PC-9 (cell line): ENCODE data around the gene UTF1. TPM values are rescaled to one million over a fixed set of nuclear protein-coding genes. Genes with fewer than 3 reads are reported as not detected.
A peak's percentile ranks its signal among the peaks of the same experiment; 100 is the strongest.

Source experiments
- BruUV-seq: library from RNA; stranded (reverse); fragments of 400-500 nt; replicated peaks from 2 replicates; lab custom pipeline; 2021; lab: Mats Ljungman, UMichigan
- CTCF ChIA-PET: fragments of 300-600 bp; sonication (Branson Sonifier 250); formaldehyde crosslinking; loops from one replicate; lab custom pipeline; 2022; ENCODE audit warnings: antibody characterized with exemption; lab: Charles Lee
- POLR2A ChIA-PET: fragments of 300-600 bp; sonication (Branson Sonifier 250); formaldehyde crosslinking; loops from one replicate; lab custom pipeline; 2022; ENCODE audit warnings: antibody characterized with exemption; ENCODE audit not compliant: unreplicated experiment; lab: Charles Lee
- DNase-seq, 2 experiments: peaks; one replicate each; pipeline versions ENCODE4 v3.0.0 to v3.0.0-alpha.2; 2015 to 2022; ENCODE audit warnings: mixed read lengths in 1 of 2
- H2AFZ ChIP-seq: fragments of 200-600 bp; sonication (generic); 2 replicates; pipeline ENCODE4 v1.8.1; 2017; ENCODE audit warnings: antibody characterized with exemption
- H3F3A ChIP-seq: fragments of 200-600 bp; sonication (generic); 2 replicates; pipeline ENCODE4 v1.8.1; 2017; ENCODE audit warnings: antibody characterized with exemption, mild to moderate bottlenecking, low read depth; ENCODE audit not compliant: insufficient read depth
- H3K27ac ChIP-seq: fragments of 200-600 bp; sonication (generic); 2 replicates; pipeline ENCODE4 v1.6.1; 2016; ENCODE audit warnings: mixed run types
- H3K27me3 ChIP-seq: fragments of 200-600 bp; sonication (generic); 2 replicates; pipeline ENCODE4 v1.6.1; 2016; ENCODE audit warnings: low read depth, mixed run types; ENCODE audit not compliant: insufficient read depth
- H3K36me3 ChIP-seq: fragments of 200-600 bp; sonication (generic); 2 replicates; pipeline ENCODE4 v1.6.1; 2016; ENCODE audit warnings: low read depth, mixed run types
- H3K4me1 ChIP-seq: fragments of 200-600 bp; sonication (generic); replicated peaks from 2 replicates; pipeline ENCODE4 v1.6.1; 2016; ENCODE audit warnings: mixed run types; ENCODE audit not compliant: insufficient read depth
- H3K4me2 ChIP-seq: fragments of 200-600 bp; sonication (generic); 2 replicates; pipeline ENCODE4 v1.6.1; 2017; ENCODE audit warnings: mixed run types
- H3K4me3 ChIP-seq: fragments of 200-600 bp; sonication (generic); 2 replicates; pipeline ENCODE4 v1.6.1; 2016; ENCODE audit warnings: mixed run types
- H3K79me2 ChIP-seq: fragments of 200-600 bp; sonication (generic); 2 replicates; pipeline ENCODE4 v1.6.1; 2017; ENCODE audit warnings: low read depth, mixed run types
- H3K9me2 ChIP-seq: fragments of 200-600 bp; sonication (generic); 2 replicates; pipeline ENCODE4 v1.8.1; 2017; ENCODE audit warnings: mild to moderate bottlenecking; ENCODE audit not compliant: insufficient read depth
- H3K9me3 ChIP-seq: fragments of 200-600 bp; sonication (generic); 2 replicates; pipeline ENCODE4 v1.8.1; 2016; ENCODE audit warnings: low read depth; ENCODE audit not compliant: insufficient read depth
- H4K20me1 ChIP-seq: fragments of 200-600 bp; sonication (generic); 2 replicates; pipeline ENCODE4 v1.8.1; 2017; ENCODE audit not compliant: insufficient read depth
- EZH2 ChIP-seq: fragments of 200-600 bp; sonication (generic); IDR thresholded peaks from 2 replicates; pipeline ENCODE4 v1.8.0; 2017; ENCODE audit warnings: antibody characterized with exemption, low read depth
- intact Hi-C: fragments of 100-400 bp; cut with micrococcal nuclease; formaldehyde crosslinking; loops from one replicate; pipeline ENCODE4 v1.10.0; 2022; ENCODE audit not compliant: unreplicated experiment
- total RNA-seq: library from RNA; stranded (reverse); gene quantifications from 2 replicates; pipeline ENCODE4 v1.2.3, GENCODE V29; 2021
- TF ChIP-seq, protein P1 (sequence below): fragments of 200-600 bp; sonication (generic); conservative IDR thresholded peaks from 2 replicates; pipeline ENCODE4 v1.6.1; 2017; ENCODE audit warnings: mixed run types, antibody characterized with exemption, mild to moderate bottlenecking, moderate library complexity

Gene UTF1
- total RNA-seq, 1 experiment from 2014 or later: not detected

DNA sequence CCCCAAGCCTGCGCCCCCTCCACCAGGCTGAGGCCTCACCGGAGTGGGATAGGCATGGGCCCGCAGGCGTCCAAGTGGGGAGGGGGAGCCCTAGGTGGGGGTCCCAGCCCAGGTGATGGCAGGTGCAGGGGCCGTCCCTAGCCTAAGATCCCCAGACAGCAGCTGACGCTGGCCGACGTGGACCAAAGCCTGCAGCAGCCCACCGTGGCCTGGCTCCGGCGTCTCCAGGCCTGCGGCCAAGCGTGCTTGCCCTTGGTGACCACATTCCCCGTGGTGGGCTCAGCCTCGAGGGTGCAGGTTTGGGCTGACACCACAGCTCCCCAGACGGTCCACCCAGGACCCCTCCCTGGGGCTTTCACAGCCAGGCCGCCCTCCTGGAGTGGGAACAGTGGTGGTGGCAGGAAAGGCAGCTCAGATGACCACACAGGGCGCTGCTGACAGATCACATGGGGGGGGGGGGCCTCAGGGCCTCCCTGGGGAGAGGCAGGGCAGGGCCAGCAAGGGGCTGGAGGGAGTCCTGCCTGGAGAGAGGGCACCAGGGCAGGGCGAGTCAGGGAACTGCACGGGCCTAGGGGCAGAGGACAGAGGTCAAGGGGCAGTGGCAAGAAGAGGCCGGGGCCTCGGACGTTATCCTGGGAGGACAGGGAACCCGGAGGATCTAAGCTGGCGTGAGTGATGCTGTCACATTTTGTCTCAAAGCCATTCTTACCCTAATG, 47.4 kb downstream of the UTF1 start:
- H3K27ac ChIP-seq: peak overlapping the region; percentile 89
- peak overlapping the region; percentile 58; the same call in 1 of the 2 replicates for H3K4me3 ChIP-seq
- TF ChIP-seq EZH2: no peak
- TF ChIP-seq, protein P1, sequence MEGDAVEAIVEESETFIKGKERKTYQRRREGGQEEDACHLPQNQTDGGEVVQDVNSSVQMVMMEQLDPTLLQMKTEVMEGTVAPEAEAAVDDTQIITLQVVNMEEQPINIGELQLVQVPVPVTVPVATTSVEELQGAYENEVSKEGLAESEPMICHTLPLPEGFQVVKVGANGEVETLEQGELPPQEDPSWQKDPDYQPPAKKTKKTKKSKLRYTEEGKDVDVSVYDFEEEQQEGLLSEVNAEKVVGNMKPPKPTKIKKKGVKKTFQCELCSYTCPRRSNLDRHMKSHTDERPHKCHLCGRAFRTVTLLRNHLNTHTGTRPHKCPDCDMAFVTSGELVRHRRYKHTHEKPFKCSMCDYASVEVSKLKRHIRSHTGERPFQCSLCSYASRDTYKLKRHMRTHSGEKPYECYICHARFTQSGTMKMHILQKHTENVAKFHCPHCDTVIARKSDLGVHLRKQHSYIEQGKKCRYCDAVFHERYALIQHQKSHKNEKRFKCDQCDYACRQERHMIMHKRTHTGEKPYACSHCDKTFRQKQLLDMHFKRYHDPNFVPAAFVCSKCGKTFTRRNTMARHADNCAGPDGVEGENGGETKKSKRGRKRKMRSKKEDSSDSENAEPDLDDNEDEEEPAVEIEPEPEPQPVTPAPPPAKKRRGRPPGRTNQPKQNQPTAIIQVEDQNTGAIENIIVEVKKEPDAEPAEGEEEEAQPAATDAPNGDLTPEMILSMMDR: no peak
- H3K79me2 ChIP-seq: 0 out of 2 replicates have a peak, but pooled peaks cover 5% of the 10 kb centered on the region
- H3K9me3 ChIP-seq: no peaks in the 10 kb centered on the region
- peaks cover 33% of the 10 kb centered on the region for H3F3A ChIP-seq
- CTCF ChIA-PET: no interaction called here
- no peak for DNase-seq
- H3K36me3 ChIP-seq: no peaks in the 10 kb centered on the region
- no peaks in the 10 kb centered on the region for H4K20me1 ChIP-seq
- H3K27me3 ChIP-seq: no peaks in the 10 kb centered on the region
- BruUV-seq: no TSS peak
- intact Hi-C loops: no loop called here
- POLR2A ChIA-PET: no interaction called here
- no peaks in the 10 kb centered on the region for H3K9me2 ChIP-seq
- H2AFZ ChIP-seq: no peak overlapping the region
- H3K4me2 ChIP-seq: peak overlapping the region; percentile 89
- peaks cover 49% of the 10 kb centered on the region for H3K4me1 ChIP-seq

DNA sequence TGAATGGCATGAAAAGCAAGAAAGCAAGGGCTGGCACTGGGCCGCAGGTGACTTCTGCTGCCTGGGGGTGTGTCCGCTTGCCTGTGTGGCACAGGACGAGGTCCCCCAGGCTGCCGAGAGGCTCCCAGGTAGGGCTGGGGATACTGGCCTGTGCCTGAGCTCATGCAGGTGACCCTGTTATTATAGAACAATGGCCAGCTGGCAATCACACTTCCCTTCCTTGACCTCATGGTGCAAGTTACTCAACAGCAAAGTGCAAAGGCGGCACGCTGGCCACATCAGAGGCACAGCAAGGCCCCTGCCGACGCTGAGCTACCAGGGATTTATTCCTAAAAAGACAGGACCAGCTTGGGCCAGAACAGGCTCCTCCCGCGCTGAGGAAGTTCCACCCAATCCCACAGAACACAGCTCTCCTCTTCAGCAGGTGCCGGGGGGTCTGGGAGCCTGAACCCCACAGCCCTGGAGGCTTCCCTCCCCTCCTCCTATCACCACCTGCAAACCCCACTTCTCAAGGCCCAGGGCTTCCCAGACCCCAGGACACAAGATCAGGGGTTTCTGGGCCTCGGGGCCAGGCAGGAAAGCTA, 48.1 kb downstream of the UTF1 start:
- Histone ChIP-seq H3F3A (peaks cover 33% of the 10 kb centered on the region), H4K20me1 (no peaks in the 10 kb centered on the region), H3K79me2 (0 out of 2 replicates have a peak, but pooled peaks cover 5% of the 10 kb centered on the region), H3K27me3 (no peaks in the 10 kb centered on the region), H3K9me2 (no peaks in the 10 kb centered on the region), H3K4me1 (peaks cover 49% of the 10 kb centered on the region), H2AFZ (no peak overlapping the region), H3K27ac (peak overlapping the region; percentile 89), H3K36me3 (no peaks in the 10 kb centered on the region), H3K4me3 (peak overlapping the region; percentile 12; the same call in 1 of the 2 replicates), H3K9me3 (no peaks in the 10 kb centered on the region), H3K4me2 (peak overlapping the region; percentile 89)
- BruUV-seq: no TSS peak
- peak; percentile 28 to 64 for DNase-seq
- intact Hi-C loops: loop anchor here (1.0 kb wide), 1 partner anchor 19 kb away; no protein-coding TSS in a partner anchor
- TF ChIP-seq, protein P1: no peak
- TF ChIP-seq EZH2: no peak
- CTCF ChIA-PET: no interaction called here
- POLR2A ChIA-PET: interaction anchor here (0.7 kb wide), 1 partner anchor 19 kb away, joined by 3 read pairs; no protein-coding TSS in a partner anchor

DNA sequence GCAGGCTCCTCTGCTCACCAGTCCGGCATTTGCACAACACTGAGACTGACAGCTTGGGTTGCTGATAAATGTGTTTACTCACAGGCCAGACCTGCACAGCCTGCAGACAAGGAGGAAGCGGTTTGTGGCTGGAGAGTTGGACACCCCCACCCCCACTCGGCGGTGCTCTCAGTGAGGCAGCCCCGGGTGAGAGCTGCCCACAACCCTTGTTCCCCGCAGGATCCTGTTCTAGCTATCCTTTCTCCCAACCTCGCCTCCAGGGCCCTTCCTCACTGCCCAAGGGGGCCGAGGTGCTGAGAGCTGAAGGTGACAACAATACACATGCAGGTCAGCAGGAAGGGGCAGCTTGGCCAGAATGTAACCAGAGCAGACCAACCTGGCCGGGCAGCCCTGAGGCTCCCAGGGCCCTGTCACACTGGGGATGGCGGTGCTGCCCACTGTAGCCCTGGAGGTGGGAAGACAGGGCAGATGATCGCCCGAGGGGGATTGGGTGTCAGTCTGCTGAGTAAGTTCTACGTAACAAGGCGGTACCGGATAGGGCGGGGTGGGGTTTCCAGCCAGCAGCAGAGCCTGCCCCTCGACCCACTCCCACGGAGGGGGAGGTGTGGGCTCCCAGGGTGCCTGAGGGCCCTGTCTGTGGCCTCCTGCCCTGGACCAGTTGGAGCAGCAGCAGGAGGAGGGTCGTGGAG, 48.7 kb downstream of the UTF1 start:
- Histone ChIP-seq H3K4me2 (peak overlapping the region; percentile 89), H4K20me1 (no peaks in the 10 kb centered on the region), H3K27ac (peak overlapping the region; percentile 89), H3K27me3 (no peaks in the 10 kb centered on the region), H3K36me3 (no peaks in the 10 kb centered on the region), H3K79me2 (0 out of 2 replicates have a peak, but pooled peaks cover 5% of the 10 kb centered on the region), H2AFZ (no peak overlapping the region), H3K4me1 (peaks cover 49% of the 10 kb centered on the region), H3K9me3 (no peaks in the 10 kb centered on the region), H3K4me3 (peak overlapping the region; percentile 28; the same call in 1 of the 2 replicates), H3F3A (peaks cover 33% of the 10 kb centered on the region), H3K9me2 (no peaks in the 10 kb centered on the region)
- peak; percentile 88 to 91 for DNase-seq
- TF ChIP-seq, protein P1: no peak
- no peak for TF ChIP-seq EZH2
- intact Hi-C loops: loop anchor here (1.0 kb wide), 2 partner anchors 15 to 19 kb away; no protein-coding TSS in a partner anchor
- POLR2A ChIA-PET: interaction anchor here (0.7 kb wide), 2 partner anchors 20 to 127 kb away, joined by 3 read pairs; no protein-coding TSS in a partner anchor
- no TSS peak for BruUV-seq
- CTCF ChIA-PET: no interaction called here
